ENCODE data around the gene TTC1. TPM values are rescaled to one million over a fixed set of nuclear protein-coding genes. Genes with fewer than 3 reads are reported as not detected.
A peak's percentile ranks its signal among the peaks of the same experiment; 100 is the strongest.

Gene TTC1
- total and polyA plus RNA-seq, 4 donors = 52.7 to 63.0 (median 59.1) TPM

- H3K4me3 ChIP-seq (ENCODE audit: low read depth, low read length) = no peak overlapping the region
- H3K4me1 ChIP-seq (ENCODE audit: control insufficient read depth, insufficient read depth, low read length) = no peaks in the 10 kb centered on the region
- WGBS (ENCODE audit: insufficient coverage) = no CpG with 5 or more reads among the region's 4 CpGs
- no peaks in the 10 kb centered on the region for H3K27me3 ChIP-seq (ENCODE audit: control insufficient read depth, insufficient read depth, low read length)
- H3K36me3 ChIP-seq (ENCODE audit: control insufficient read depth, insufficient read depth, low read length) = peaks cover 7% of the 10 kb centered on the region
- H3K9me3 ChIP-seq (ENCODE audit: control insufficient read depth, insufficient read depth, low read length) = no peaks in the 10 kb centered on the region
- H3K27ac ChIP-seq (ENCODE audit: low read depth, low read length) = no peak overlapping the region
- no peak for DNase-seq (ENCODE audit: low read depth in 4 of 6, low spot score in 6 of 6)
These were observed 12.0 kb downstream of the TTC1 start for GRCh38 chr5:160020964-160021363.

GRCh38 chr5:160021831-160022446 is 13.0 kb downstream of the TTC1 start:
- peak in 4 of 6 donors; percentile 53 to 95 (median 80) for DNase-seq (ENCODE audit: low read depth in 4 of 6, low spot score in 6 of 6)
- Histone ChIP-seq H3K27ac (ENCODE audit: low read depth, low read length) (no peak overlapping the region), H3K4me1 (ENCODE audit: control insufficient read depth, insufficient read depth, low read length) (no peaks in the 10 kb centered on the region), H3K36me3 (ENCODE audit: control insufficient read depth, insufficient read depth, low read length) (peaks cover 6% of the 10 kb centered on the region), H3K4me3 (ENCODE audit: low read depth, low read length) (no peak overlapping the region), H3K27me3 (ENCODE audit: control insufficient read depth, insufficient read depth, low read length) (no peaks in the 10 kb centered on the region), H3K9me3 (ENCODE audit: control insufficient read depth, insufficient read depth, low read length) (no peaks in the 10 kb centered on the region)
- WGBS (ENCODE audit: insufficient coverage) = no CpG with 5 or more reads among the region's 3 CpGs

GRCh38 chr5:160023007-160023907 is 14.3 kb downstream of the TTC1 start:
- H3K4me1 ChIP-seq (ENCODE audit: control insufficient read depth, insufficient read depth, low read length) = no peaks in the 10 kb centered on the region
- no peaks in the 10 kb centered on the region for H3K27me3 ChIP-seq (ENCODE audit: control insufficient read depth, insufficient read depth, low read length)
- H3K27ac ChIP-seq (ENCODE audit: low read depth, low read length) = no peak overlapping the region
- no peak for DNase-seq (ENCODE audit: low read depth in 4 of 6, low spot score in 6 of 6)
- 99% methylated on average over 6 of the region's 11 CpGs for WGBS (ENCODE audit: insufficient coverage)
- no peak overlapping the region for H3K4me3 ChIP-seq (ENCODE audit: low read depth, low read length)
- H3K9me3 ChIP-seq (ENCODE audit: control insufficient read depth, insufficient read depth, low read length) = no peaks in the 10 kb centered on the region
- H3K36me3 ChIP-seq (ENCODE audit: control insufficient read depth, insufficient read depth, low read length) = peaks cover 6% of the 10 kb centered on the region

GRCh38 chr5:160023908-160024630 is 15.1 kb downstream of the TTC1 start:
- WGBS (ENCODE audit: insufficient coverage) = no CpG with 5 or more reads among the region's 1 CpG
- no peaks in the 10 kb centered on the region for H3K9me3 ChIP-seq (ENCODE audit: control insufficient read depth, insufficient read depth, low read length)
- H3K36me3 ChIP-seq (ENCODE audit: control insufficient read depth, insufficient read depth, low read length) = peaks cover 9% of the 10 kb centered on the region
- no peak overlapping the region for H3K4me3 ChIP-seq (ENCODE audit: low read depth, low read length)
- no peaks in the 10 kb centered on the region for H3K4me1 ChIP-seq (ENCODE audit: control insufficient read depth, insufficient read depth, low read length)
- H3K27me3 ChIP-seq (ENCODE audit: control insufficient read depth, insufficient read depth, low read length) = no peaks in the 10 kb centered on the region
- DNase-seq (ENCODE audit: low read depth in 4 of 6, low spot score in 6 of 6) = no peak
- no peak overlapping the region for H3K27ac ChIP-seq (ENCODE audit: low read depth, low read length)

- Histone ChIP-seq H3K4me1 (ENCODE audit: control insufficient read depth, insufficient read depth, low read length) (no peaks in the 10 kb centered on the region), H3K9me3 (ENCODE audit: control insufficient read depth, insufficient read depth, low read length) (no peaks in the 10 kb centered on the region)
- WGBS (ENCODE audit: insufficient coverage) = no CpG with 5 or more reads among the region's 1 CpG
These were observed 20.1 kb downstream of the TTC1 start for GRCh38 chr5:160029004-160029403.

GRCh38 chr5:160029540-160030139 is 20.7 kb downstream of the TTC1 start:
- H3K4me3 ChIP-seq (ENCODE audit: low read depth, low read length) = no peak overlapping the region
- H3K36me3 ChIP-seq (ENCODE audit: control insufficient read depth, insufficient read depth, low read length) = peaks cover 5% of the 10 kb centered on the region
- WGBS (ENCODE audit: insufficient coverage) = 80% methylated on average over 1 of the region's 3 CpGs
- no peaks in the 10 kb centered on the region for H3K4me1 ChIP-seq (ENCODE audit: control insufficient read depth, insufficient read depth, low read length)
- H3K27me3 ChIP-seq (ENCODE audit: control insufficient read depth, insufficient read depth, low read length) = no peaks in the 10 kb centered on the region
- no peak overlapping the region for H3K27ac ChIP-seq (ENCODE audit: low read depth, low read length)
- no peaks in the 10 kb centered on the region for H3K9me3 ChIP-seq (ENCODE audit: control insufficient read depth, insufficient read depth, low read length)
- DNase-seq (ENCODE audit: low read depth in 4 of 6, low spot score in 6 of 6) = no peak

More at GRCh38 chr5:160029004-160029403, 20.1 kb downstream of the TTC1 start:
- no peaks in the 10 kb centered on the region for H3K27me3 ChIP-seq (ENCODE audit: control insufficient read depth, insufficient read depth, low read length)
- no peak overlapping the region for H3K27ac ChIP-seq (ENCODE audit: low read depth, low read length)
- H3K36me3 ChIP-seq (ENCODE audit: control insufficient read depth, insufficient read depth, low read length) = peaks cover 9% of the 10 kb centered on the region
- DNase-seq (ENCODE audit: low read depth in 4 of 6, low spot score in 6 of 6) = no peak
- H3K4me3 ChIP-seq (ENCODE audit: low read depth, low read length) = no peak overlapping the region

- Histone ChIP-seq H3K4me3 (ENCODE audit: low read depth, low read length) (no peak overlapping the region), H3K36me3 (ENCODE audit: control insufficient read depth, insufficient read depth, low read length) (peaks cover 3% of the 10 kb centered on the region), H3K9me3 (ENCODE audit: control insufficient read depth, insufficient read depth, low read length) (no peaks in the 10 kb centered on the region), H3K27me3 (ENCODE audit: control insufficient read depth, insufficient read depth, low read length) (no peaks in the 10 kb centered on the region), H3K4me1 (ENCODE audit: control insufficient read depth, insufficient read depth, low read length) (no peaks in the 10 kb centered on the region), H3K27ac (ENCODE audit: low read depth, low read length) (no peak overlapping the region)
- peak in 2 of 6 donors; percentile 56 to 85 for DNase-seq (ENCODE audit: low read depth in 4 of 6, low spot score in 6 of 6)
- no CpG with 5 or more reads among the region's 3 CpGs for WGBS (ENCODE audit: insufficient coverage)
These were observed 21.9 kb downstream of the TTC1 start for GRCh38 chr5:160030631-160031377.

- no peaks in the 10 kb centered on the region for H3K27me3 ChIP-seq (ENCODE audit: control insufficient read depth, insufficient read depth, low read length)
- no peak for DNase-seq (ENCODE audit: low read depth in 4 of 6, low spot score in 6 of 6)
- H3K9me3 ChIP-seq (ENCODE audit: control insufficient read depth, insufficient read depth, low read length) = no peaks in the 10 kb centered on the region
- WGBS (ENCODE audit: insufficient coverage) = no CpG with 5 or more reads among the region's 4 CpGs
- no peak overlapping the region for H3K4me3 ChIP-seq (ENCODE audit: low read depth, low read length)
- H3K27ac ChIP-seq (ENCODE audit: low read depth, low read length) = no peak overlapping the region
- peaks cover 7% of the 10 kb centered on the region for H3K36me3 ChIP-seq (ENCODE audit: control insufficient read depth, insufficient read depth, low read length)
- H3K4me1 ChIP-seq (ENCODE audit: control insufficient read depth, insufficient read depth, low read length) = peaks cover 3% of the 10 kb centered on the region
These were observed 24.8 kb downstream of the TTC1 start for GRCh38 chr5:160033546-160034252.
